Measurements from ENCODE around the gene FETUB. TPM values are rescaled to one million over a fixed set of nuclear protein-coding genes. Genes with fewer than 3 reads are reported as not detected.

FETUB gene, protein sequence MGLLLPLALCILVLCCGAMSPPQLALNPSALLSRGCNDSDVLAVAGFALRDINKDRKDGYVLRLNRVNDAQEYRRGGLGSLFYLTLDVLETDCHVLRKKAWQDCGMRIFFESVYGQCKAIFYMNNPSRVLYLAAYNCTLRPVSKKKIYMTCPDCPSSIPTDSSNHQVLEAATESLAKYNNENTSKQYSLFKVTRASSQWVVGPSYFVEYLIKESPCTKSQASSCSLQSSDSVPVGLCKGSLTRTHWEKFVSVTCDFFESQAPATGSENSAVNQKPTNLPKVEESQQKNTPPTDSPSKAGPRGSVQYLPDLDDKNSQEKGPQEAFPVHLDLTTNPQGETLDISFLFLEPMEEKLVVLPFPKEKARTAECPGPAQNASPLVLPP
- not detected in 2 replicates for total RNA-seq (2014; rRNA removed; shearing (Covaris generic))

DNA sequence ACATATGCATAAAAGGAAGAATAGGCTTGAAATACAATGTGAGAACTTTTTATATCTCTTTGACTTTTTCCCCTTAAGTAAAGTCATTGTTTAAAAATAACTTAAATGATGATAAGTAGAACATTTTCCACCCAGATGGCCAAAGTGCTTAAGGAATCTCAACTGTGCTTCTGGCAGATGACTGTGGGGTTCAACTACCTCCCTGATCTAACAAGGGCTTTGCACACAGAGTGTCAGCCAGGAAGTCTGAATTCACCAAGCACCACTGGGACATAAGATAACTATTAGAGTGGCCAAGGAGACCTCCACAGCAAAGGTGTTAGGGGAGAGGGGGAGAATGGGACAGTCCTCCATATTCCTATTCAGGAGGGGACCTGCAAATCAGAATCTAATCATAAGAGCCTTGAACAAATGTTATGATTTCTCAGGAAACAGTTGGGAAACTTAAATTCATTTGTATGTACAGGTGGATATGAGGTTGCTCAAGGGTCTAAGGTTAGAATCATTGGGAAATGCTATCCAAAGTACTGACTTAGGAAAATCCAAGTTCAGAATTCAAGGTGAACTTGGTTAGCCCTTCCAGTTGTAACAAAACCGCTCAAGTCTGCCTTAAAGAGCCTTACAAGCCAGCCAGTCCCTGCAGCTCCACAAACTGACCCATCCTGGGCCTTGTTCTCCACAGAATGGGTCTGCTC is at the start of gene FETUB:
Gene FETUB (plus strand): TSS at position 622 of the 695 bp plus-strand sequence. CDS start 62 bp downstream, at position 684.
- DNase-seq (ENCODE audit: low spot score), result no peak

DNA sequence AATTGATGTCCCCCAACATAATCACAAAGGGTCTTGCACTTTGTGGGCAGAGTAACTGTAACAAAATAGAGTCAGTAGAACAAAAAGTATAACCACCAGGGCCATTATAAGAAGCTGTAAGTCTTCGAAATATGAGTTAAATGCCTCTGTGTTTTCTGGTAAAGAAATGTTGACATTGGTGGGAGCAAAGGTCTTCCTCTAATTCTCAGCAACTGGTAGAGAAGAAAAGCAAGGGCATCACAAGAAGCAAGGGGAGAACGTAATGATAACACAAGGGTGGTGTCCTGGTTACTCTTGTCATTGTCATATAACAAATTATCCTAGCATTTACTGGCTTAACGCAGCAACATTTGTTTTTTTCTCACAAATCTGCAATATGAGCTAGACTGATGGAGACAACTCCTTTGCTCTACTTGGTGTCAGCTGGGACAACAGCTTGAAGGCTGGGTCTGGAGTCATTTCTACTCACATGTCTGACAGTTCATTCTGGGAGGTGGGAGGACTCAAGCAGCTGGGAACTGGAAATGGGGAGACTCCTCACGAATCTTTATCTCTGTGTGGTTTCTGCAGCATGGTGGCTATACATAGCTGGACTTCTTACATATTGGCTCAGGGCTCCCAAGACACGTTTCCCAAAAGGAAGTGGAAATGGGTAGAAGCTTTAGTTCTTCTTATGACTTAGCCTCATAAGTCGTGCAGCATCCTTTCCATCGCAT is 49.5 kb upstream of the FETUB start:
- no peak for DNase-seq (ENCODE audit: low spot score)

DNA sequence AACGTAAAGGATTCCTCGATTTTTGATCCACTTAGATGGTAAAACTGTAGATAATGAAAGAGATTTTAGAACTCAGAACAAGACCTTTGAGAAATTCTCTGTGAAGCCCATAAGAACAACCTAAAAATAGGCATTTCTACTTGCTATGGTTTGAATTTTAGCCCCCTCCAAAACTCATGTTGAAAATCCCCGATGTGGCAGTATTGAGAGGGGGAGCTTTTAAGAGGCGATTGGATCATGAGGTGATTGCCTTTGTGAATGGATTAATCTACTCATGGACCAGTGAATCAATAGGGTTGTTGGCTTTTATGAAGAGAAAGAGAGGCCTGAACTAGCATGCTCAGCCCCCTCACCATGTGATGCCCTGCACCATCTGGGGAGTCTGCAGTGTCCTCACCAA is 47.5 kb upstream of the FETUB start:
- DNase-seq (ENCODE audit: low spot score), result no peak

DNA sequence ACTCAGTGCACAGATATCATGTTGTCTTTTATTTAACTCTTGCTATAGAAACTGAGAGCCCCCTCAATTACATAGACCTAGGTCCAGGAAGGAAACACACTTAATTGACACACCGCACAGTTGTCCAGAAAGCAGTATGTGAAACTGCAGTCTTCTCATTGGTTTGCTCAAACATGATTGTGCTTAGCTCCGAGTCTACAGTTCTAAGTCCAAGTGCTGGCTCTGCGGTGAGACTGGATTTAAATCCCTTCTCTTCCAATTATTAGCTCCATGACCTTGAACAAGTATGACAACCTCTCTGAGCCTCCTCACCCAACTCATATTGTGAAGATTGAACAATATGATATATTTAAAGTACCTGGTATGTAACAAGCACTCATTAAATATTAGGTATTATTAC is 46.3 kb upstream of the FETUB start:
- DNase-seq (ENCODE audit: low spot score), result no peak

DNA sequence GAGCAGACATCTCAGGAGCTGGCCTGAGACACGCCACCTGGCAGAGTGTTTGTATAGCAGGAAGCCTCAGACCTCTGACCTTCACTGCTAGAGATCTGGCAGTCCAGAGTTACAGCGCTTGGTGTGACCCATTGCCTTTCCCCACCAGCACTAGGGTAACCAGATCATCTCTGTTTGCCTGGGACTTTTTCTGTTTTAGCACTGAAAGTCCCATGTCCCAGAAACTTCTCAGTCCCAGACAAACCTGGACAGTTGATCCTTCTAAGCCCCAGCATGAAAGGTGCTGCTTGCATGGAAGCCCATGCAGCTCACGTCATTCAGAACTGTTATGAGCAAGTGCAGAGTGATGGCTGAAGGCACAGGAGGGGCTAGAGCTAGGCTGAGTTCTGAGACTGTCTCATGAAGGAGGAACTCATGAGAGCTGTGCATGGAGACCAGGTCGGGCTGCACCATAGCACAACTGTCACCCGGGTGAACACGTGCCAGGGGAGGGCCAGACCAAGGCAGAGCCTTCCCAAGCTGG is 45.5 kb upstream of the FETUB start:
- no peak for DNase-seq (ENCODE audit: low spot score)

DNA sequence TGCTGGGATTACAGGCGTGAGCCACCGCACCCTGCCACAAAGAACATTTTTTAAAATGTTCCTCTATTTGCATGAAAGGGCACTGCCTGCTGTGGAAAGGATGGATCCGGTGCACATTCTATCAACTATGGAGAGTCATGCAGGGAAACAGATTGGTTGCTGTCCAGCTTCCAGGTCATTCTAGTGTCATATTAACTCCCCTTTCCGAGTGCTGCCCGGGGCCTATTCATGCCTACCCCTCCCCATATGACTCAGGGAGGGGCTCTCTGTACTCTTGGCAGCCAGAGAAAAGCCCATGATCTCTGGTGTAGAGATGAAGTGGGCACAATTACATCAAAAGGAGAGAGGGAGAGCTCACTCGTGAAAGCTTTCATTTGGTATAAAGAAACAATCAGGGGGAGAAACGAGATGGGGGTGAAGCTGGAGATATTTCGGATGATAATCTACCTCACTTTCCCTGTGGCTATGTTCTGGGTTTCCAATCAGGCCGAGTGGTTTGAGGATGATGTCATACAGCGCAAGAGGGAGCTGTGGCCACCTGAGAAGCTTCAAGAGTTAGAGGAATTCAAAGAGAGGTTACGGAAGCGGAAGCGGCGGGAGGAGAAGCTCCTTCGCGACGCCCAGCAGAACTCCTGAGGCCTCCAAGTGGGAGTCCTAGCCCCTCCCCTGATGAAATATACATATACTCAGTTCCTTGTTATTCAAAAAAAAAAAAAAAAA is 43.5 kb upstream of the FETUB start:
- DNase-seq (ENCODE audit: low spot score), result no peak

DNA sequence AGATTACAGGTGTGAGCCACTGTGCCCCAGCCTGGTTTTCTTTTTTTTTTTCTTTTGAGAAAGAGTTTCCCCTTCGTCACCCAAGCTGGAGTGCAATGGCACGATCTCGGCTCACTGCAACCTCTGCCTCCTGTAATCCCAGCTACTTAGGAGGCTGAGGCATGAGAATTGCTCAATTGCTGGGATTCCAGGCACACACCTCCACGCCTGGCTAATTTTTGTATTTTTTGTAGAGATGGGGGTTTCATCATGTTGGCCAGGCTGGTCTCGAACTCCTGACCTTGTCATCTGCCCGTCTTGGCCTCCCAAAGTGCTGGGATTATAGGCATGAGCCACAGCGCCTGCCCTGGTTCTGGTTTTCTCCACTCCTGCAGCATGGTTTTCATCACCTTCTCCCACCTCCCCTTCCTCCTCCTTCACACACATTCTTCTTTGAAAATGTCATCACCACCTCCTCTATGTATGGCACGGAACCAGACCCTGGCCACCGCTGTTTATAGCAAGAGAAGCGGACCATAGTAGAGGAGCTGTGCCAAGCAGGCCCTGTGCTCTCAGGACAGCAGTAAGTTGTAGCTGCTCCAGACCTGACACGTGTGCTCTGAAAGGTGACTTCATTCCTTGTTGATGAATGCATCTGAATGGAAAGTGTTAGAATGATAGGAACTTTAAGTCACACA is 42.0 kb upstream of the FETUB start:
- no peak for DNase-seq (ENCODE audit: low spot score)

DNA sequence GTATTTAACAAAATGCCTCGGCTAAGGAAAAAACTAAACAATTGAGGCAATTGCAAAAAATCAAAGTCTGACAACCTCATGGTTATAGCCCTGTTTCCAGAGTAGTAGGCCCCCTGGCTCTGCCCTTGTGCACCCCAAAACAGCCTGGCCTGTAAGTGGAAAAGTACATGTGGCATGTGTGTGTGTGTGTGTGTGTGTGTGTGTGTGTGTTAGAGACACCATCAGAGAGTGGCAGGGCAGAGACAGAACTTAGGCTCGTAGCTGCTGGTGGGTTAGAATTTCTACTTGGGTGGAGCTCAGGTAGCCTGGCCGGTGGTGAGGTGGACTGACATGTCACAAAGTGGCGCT is 41.4 kb upstream of the FETUB start:
- DNase-seq (ENCODE audit: low spot score), result no peak

DNA sequence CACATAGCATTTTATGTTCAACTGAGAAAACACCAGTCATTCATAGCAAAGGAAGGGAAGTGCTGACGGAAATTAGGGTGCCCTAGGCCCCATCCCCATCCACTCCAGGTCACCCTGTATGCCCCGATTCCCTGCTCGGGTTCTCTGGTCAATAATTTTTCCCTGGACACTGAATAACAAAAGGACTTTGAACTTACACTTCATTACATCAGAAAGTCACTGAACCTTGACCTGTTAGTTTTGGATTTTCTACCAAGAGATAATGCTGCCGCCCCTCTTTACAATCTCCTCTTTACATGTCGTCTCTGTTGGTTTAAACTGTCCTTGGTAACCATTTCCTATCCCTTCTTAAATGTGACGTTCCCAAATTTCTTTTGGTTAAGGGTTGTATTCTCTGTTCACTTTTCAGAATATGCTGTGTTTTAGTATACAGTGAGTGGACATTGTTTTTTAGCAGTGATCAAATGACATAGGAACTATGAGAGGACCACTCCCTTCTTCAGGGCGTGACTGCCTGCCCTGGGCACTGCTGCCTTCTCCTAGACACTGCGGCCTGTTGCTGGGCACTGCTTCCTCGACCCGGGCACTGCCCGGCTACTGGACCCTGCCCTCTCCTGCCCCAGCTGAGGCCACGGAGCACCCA is 40.9 kb upstream of the FETUB start:
- no peak for DNase-seq (ENCODE audit: low spot score)

DNA sequence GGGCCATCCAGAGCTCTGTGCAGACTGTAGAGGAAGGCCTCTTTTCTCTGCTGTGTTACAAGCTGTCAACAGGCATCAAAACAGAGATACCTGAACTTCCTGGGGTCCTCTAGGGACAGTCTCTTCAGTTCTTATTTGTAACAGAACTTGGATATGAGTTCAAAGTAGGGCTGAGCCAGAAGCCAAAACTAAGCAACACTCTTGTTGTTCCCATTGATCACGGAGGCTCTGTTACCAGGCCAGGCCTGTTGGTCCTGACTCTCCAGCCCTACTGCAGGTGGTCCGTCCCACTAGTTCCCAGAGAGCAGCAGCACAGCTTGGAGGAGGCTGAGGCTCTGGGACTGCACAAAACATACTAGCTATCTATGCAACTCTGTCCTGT is 40.4 kb upstream of the FETUB start:
- DNase-seq (ENCODE audit: low spot score), result no peak

DNA sequence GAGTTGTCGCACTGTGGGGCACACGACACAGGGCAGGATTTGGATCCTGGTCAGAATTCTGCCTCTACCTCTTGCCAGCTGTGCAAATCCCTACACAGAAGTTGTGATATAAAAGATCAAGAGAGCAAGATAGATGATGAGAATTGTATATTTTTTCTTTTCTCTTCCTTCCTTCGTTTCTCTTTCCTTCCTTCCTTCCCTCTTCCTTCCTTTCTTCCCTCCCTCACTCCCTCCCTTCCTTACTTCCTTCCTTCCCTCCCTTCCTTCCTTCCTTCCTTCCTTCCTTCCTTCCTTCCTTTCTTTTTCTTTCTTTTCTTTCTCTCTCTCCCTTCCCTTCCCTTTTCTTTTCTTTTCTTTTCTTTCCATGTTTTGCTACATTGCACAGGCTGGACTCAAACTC is 39.3 kb upstream of the FETUB start:
- no peak for DNase-seq (ENCODE audit: low spot score)

DNA sequence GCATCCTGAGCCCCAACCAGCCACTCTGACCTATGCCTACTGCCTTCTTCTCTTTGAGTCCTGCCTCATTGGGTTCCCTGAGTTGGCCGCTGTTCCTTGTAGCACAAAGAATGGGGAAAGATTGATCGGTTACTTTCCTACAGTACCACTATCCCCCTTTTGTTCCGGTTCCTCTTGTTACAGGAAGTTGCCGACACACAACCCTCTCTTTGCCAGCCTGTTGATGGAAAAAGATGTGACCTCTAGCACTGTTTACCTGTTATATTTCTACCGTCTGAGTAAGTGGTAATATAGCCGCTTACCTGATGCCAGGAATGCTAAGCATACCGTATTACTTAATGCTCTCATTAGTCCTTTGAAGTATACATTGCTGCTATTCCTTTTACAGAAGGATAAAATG is 37.0 kb upstream of the FETUB start:
- DNase-seq (ENCODE audit: low spot score), result no peak

DNA sequence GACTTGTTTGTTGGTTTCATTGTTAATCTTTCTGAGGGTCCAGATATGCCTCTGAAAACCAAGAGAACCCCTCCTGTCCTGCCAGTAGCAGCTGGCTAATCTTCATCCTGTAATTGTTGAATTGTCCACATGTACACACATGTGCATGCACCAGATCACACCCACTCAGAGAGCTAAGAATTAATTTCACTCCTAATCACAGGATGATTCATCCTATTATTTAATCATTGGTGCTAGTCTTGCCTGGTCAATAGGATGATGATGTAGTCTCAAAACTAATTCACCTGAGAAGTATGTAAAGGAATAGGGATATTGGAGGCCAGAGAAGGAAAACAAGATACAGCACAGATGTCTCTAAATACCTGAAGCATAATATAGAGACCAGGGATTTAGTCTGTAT is 35.1 kb upstream of the FETUB start:
- no peak for DNase-seq (ENCODE audit: low spot score)

DNA sequence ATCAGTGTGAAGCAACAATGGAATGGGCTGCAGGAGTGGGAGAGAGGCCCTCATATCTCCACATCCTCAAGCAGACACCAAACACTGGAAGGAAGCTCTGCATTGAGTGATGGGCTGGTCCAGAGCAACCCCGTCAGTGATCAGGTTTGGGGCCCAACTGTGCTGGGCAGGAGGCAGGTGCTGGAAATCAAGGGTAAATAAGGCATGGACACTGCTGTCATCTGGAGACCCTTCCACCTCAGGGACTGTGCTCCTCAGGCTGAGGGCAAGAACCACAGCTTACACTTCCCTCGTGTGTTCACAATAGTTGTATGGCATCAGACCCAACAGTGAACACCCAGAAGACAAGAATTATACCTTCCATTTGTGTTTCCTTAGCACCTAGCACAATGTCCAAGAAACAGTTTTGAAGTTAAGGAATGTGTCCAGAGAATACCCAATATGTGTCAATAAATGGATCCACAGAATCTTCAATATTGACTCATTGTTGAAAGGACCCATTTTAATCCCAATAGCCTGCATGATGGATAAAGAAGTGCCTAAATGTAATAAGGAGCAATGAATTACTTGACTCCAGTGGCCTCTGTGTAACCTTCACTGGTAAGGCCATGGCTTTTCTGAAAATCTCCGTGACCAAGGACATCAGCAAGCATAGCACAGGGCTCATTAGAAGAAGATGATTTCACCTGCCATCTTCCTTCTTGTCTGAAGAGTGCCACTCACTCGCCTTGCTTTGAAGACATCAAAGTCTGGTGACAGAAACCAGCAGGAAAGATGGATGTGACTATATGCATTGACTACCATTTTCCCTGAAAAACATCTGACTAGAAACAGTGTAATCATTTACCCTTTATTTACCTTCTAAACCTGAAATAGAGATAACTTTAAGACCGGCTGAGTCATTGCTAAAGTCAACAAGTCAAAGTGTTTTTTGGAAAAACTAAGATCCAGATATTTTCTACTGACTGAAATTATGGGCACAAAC is 34.3 kb upstream of the FETUB start:
- peak; percentile 35 for DNase-seq (ENCODE audit: low spot score)

DNA sequence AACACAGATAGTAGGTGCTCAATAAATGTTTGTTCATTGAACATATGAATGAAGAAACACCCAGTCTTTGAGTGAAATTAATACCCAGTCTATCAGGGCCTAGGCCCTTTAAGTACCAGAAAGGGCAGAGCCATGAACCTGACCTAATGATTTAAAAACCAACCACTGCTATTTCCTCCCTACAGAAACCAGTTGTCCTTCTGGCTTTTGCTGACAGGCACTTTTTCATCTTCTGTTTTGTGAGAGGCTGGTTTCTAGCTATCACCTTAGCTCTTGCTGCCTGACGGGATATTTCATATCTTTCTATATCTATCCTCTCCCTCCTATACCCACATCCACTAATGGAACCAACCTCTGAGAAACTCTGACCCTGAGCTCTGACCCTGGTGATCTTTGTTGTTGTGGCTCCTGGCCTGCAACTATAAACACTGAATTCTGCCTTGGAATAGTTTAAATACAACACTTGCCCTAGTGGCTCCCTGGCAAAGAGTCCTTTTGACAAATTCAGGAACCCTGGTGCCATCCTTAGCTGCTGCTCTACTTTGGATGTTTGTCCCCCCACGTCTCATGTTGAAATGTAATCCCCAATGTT is 31.5 kb upstream of the FETUB start:
- DNase-seq (ENCODE audit: low spot score), result no peak

DNA sequence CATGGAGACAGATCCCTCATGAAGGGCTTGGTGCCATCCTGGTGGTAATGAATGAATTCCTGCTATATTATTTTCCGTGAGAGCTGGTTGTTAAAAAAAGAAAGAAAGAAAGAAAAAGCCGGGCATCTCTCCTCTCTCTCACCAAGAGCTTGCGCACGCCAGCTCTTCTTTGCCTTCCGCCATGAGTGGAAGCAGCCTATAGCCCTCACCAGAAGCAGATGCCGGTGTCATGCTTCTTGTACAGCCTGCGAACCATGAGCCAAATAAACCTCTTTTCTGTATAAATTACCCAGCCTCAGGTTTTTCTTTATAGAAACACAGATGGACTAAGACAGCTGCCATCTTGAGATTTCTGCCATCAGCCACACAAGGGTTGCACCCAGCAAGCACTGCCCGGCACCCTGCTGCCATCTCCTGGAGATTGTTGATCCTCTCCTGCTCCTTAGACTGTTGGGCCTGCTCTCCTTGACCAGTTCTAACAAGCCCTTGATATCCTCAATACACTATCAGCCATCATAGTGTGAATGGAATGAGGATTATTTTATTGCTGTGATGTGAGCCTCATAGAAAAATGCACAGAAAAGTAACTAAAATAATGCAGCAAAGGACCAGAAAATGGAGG is 30.8 kb upstream of the FETUB start:
- peak; percentile 61 for DNase-seq (ENCODE audit: low spot score)

DNA sequence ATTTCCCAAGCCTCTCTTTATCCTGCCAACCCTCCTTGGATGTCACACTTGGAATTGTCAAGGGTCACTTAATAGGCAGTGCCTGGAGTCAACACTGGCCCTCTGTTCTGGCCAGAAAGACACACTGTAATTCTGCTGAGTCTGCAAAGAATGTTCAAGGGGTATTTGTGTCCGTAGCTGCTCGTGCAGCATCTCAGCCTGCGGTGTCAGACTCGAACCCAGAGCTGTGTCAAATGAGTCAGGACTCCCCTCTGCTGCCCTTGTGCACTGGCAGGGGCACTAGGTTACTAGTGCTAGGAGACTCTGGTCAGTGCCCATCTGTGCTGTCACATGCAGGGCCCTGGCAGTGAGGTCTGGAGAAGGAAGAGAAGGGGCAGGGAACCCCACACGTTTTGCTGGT is 28.1 kb upstream of the FETUB start:
- DNase-seq (ENCODE audit: low spot score), result no peak
